ENCODE data around the gene NTNG1. TPM values are rescaled to one million over a fixed set of nuclear protein-coding genes. Genes with fewer than 3 reads are reported as not detected.

NTNG1 gene
- total and polyA plus RNA-seq, 2 of the 4 experiments (the other 2 are of a cell fraction), result 1.2 to 2.3 TPM

DNA sequence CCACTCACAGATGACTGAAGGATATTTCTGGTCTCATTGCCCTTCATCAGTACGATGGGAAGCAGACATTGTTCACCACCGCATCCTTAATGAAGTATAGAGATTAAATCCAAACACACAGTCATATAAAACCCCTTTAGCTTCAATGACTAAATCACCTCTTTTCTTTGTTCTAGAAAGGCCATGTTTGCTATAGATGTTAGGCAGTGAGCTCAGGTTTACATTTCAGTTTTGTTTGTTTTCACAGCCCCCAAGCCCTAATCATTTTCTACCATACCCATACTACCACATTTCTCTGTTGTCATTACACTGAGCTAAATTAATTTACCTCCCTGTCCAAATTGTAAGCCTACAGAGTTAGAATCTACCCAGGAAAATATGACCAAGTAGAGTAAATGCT lies 385.1 kb downstream of the NTNG1 start:
- Histone ChIP-seq H3K23ac (ENCODE audit: low read depth, low read length) (no peak overlapping the region), H3K36me3 (ENCODE audit: control insufficient read depth, insufficient read depth, low read length) (no peaks in the 10 kb centered on the region), H4K5ac (ENCODE audit: low read depth, low read length) (no peak overlapping the region), H2BK15ac (ENCODE audit: low read depth, low read length) (no peak overlapping the region), H3K18ac (ENCODE audit: low read depth, low read length) (no peak overlapping the region), H4K91ac (ENCODE audit: insufficient read depth, low read depth, low read length) (no peak overlapping the region), H2BK120ac (ENCODE audit: low read depth, low read length) (no peak overlapping the region), H4K8ac (ENCODE audit: low read depth in 2 of 2, low read length in 2 of 2) (no peak overlapping the region), H2BK5ac (ENCODE audit: low read depth, low read length, poor library complexity, severe bottlenecking) (no peak overlapping the region), H4K20me1 (ENCODE audit: insufficient read depth, low read length) (no peaks in the 10 kb centered on the region), H2BK20ac (ENCODE audit: low read depth, low read length) (no peak overlapping the region), H3K4me2 (ENCODE audit: low read depth, low read length) (no peak overlapping the region), H3K4me3 (ENCODE audit: insufficient read depth, low read depth, low read length) (no peak overlapping the region), H3K4ac (ENCODE audit: low read depth, low read length) (no peak overlapping the region), H3K4me1 (ENCODE audit: control insufficient read depth, insufficient read depth, low read length) (no peaks in the 10 kb centered on the region), H2AFZ (replicated peaks; ENCODE audit: low read length, poor library complexity) (no peak overlapping the region), H3K9me1 (ENCODE audit: insufficient read depth, low read length) (no peaks in the 10 kb centered on the region), H2AK5ac (ENCODE audit: low read depth, low read length) (no peak overlapping the region), H3K27ac (ENCODE audit: insufficient read depth, low read length) (no peak overlapping the region), H3K79me1 (ENCODE audit: low read depth in 1 of 2, low read length in 2 of 2) (no peaks in the 10 kb centered on the region), H3K9me3 (ENCODE audit: control insufficient read depth, insufficient read depth, low read length) (no peaks in the 10 kb centered on the region), H3K27me3 (ENCODE audit: control insufficient read depth, insufficient read depth, low read length) (no peaks in the 10 kb centered on the region), H3K9ac (ENCODE audit: low read depth, low read length) (no peak overlapping the region), H2AK9ac (replicated peaks; ENCODE audit: low read depth, low read length, poor library complexity) (no peak overlapping the region), H3K56ac (ENCODE audit: extremely low read depth, insufficient read depth, low read length) (no peak overlapping the region), H3K14ac (replicated peaks; ENCODE audit: low read depth, low read length) (no peak overlapping the region)
- in situ Hi-C loops (cut with MboI; ENCODE audit: low sequenced_read_pairs) (no loop called here), intact Hi-C loops (cut with micrococcal nuclease) (loop anchor here (10.0 kb wide), 1 partner anchor 229 kb away; no protein-coding TSS in a partner anchor), dilution Hi-C loops (cut with HindIII; ENCODE audit: low sequenced_read_pairs, unreplicated experiment) (no loop called here)
- ATAC-seq (ENCODE audit: low read depth) (no peak), DNase-seq (no peak)
- TF ChIP-seq SMC3 (IDR thresholded peaks at IDR 0.05; ENCODE audit: low read depth, low read length), result no peak
- TF ChIP-seq RFX5 (IDR thresholded peaks at IDR 0.05; ENCODE audit: low read depth, low read length), result no peak
- TF ChIP-seq CEBPB (IDR thresholded peaks at IDR 0.05; ENCODE audit: low read depth, low read length), result no peak
- WGBS, 2 experiments (ENCODE audit: extremely low coverage in 2 of 2, insufficient read length in 1 of 2), result no CpG with 5 or more reads among the region's 2 CpGs
- ChIA-PET POLR2A (ENCODE audit: unreplicated experiment) (no interaction called here), CTCF (no interaction called here)
- BruUV-seq (replicated peaks), result no TSS peak

All from IMR-90 (cell line).